SK-N-MC (cell line): ENCODE data around the gene RPS6KA5.
"Not testable (repeated sequence)": the region's sequence is repeated elsewhere in the genome, so short reads cannot be mapped to it uniquely, and the experiment has no call there.

Source experiments
- DNase-seq: peaks from one replicate; pipeline ENCODE4 v3.0.0-alpha.2; 2011; ENCODE audit warnings: low read depth, low spot score
- H3K27ac ChIP-seq: fragments of 200-600 bp; sonication (generic); 2 replicates; pipeline ENCODE4 v1.5.1; 2016; ENCODE audit warnings: mixed run types
- H3K36me3 ChIP-seq: fragments of 200-600 bp; sonication (generic); 2 replicates; pipeline ENCODE4 v1.6.1; 2017; ENCODE audit warnings: antibody characterized with exemption, low read length, mixed read lengths; ENCODE audit not compliant: insufficient read depth
- H3K4me3 ChIP-seq: fragments of 200-600 bp; sonication (generic); 2 replicates; pipeline ENCODE4 v1.5.1; 2016
- H3K9ac ChIP-seq: fragments of 200-600 bp; sonication (generic); 2 replicates; pipeline ENCODE4 v1.8.0; 2017; ENCODE audit warnings: mixed run types, mixed read lengths; ENCODE audit not compliant: insufficient read length
- H3K9me3 ChIP-seq: fragments of 200-600 bp; sonication (generic); 2 replicates; pipeline ENCODE4 v1.6.1; 2017; ENCODE audit warnings: low read depth, mild to moderate bottlenecking, antibody characterized with exemption, low read length, moderate library complexity, mixed read lengths
- EZH2 ChIP-seq: fragments of 200-600 bp; sonication (generic); IDR thresholded peaks from one replicate; pipeline ENCODE4 v1.6.1; 2017; ENCODE audit warnings: antibody characterized with exemption
- FOXP2 ChIP-seq: optimal IDR thresholded peaks from 2 replicates; pipeline ENCODE3; 2011; ENCODE audit warnings: mild to moderate bottlenecking, moderate library complexity; ENCODE audit not compliant: insufficient read depth; ENCODE audit errors: extremely low read length, control extremely low read depth
- POLR2AphosphoS5 ChIP-seq: IDR thresholded peaks from 2 replicates; pipeline ENCODE4 v1.6.1; 2012; ENCODE audit warnings: mild to moderate bottlenecking, low read depth, low read length, borderline replicate concordance

The RPS6KA5 gene

DNA sequence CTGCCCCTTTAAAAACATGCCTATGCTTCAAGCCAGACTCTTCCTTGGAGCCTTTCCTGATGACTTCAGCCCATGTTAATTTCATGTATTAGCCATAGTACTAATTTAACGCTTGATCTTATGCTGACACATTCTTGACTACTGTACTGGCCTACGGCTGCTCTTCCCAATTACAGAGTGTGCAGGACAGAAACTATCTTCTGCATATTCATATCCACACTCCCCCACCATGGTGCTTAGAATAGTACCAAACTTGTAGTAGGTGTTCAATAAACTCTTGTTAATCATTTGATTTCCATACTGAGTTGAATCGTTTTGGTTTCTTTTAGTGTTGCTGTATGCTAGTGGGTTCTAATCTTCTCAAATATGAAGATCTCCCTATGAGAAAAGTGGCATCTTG is 31.6 kb upstream of the RPS6KA5 start:
- DNase-seq, result no peak

DNA sequence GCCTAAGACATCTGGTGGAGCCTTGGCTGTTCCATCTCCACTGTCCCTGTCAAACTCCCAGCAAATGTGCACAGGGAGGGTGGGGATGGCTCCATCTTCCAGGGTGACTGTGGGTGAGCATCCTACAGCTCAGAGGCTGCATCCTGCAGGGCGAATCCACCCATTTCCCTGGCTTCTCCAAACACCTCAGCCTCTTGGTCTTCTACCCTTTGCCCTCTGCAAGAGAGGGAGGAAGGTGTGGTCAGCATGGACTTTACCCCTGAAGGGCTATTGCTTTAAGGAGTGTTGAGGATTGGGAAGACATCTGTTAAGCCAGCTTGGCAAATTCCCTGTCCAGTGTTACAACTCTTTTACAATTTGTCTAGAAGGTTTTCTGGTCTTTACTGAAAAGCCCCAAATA is 30.3 kb upstream of the RPS6KA5 start:
- TF ChIP-seq FOXP2 (no peak), EZH2 (no peak), POLR2AphosphoS5 (no peak)
- Histone ChIP-seq H3K27ac (no peak overlapping the region), H3K9ac (no peak overlapping the region), H3K36me3 (no peaks in the 10 kb centered on the region), H3K9me3 (no peaks in the 10 kb centered on the region), H3K4me3 (no peak overlapping the region)
- no peak for DNase-seq

More for the DNA sequence above, 31.6 kb upstream of the RPS6KA5 start:
- no peaks in the 10 kb centered on the region for H3K36me3 ChIP-seq
- H3K9ac ChIP-seq, result no peak overlapping the region
- H3K4me3 ChIP-seq, result no peak overlapping the region
- TF ChIP-seq FOXP2 (no peak), EZH2 (no peak), POLR2AphosphoS5 (no peak)
- no peak overlapping the region for H3K27ac ChIP-seq
- H3K9me3 ChIP-seq, result no peaks in the 10 kb centered on the region

DNA sequence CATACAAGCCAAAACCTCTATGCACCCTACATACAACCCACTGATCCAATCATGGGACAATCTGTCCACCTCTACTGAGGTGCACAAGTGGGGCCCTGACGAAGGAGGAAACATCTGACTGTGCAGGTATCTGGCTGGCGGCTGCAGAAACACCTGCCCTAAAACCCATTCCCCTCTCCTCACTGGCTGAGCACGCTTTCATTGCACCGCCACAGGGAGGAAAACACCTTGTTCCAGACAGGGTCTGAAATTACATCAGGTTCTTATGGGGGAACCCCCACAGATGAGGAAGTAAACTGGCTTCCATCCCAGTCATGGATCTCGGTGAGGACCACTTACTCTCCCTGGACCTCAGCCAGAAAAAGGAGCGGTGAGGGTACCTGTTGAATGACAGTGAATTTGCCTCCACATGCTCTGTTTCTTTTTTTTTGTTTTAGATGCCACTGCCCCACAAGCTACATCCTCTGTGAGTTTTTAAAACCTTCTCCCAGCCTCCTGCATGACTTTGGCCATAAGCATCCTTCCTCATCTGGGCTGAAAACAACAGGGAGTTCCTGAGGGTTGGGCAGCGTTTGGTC is 29.6 kb upstream of the RPS6KA5 start:
- H3K4me3 ChIP-seq, result no peak overlapping the region
- TF ChIP-seq EZH2 (no peak), POLR2AphosphoS5 (no peak), FOXP2 (no peak)
- DNase-seq, result no peak
- H3K9me3 ChIP-seq, result no peaks in the 10 kb centered on the region
- H3K36me3 ChIP-seq, result no peaks in the 10 kb centered on the region
- H3K9ac ChIP-seq, result no peak overlapping the region
- H3K27ac ChIP-seq, result no peak overlapping the region

DNA sequence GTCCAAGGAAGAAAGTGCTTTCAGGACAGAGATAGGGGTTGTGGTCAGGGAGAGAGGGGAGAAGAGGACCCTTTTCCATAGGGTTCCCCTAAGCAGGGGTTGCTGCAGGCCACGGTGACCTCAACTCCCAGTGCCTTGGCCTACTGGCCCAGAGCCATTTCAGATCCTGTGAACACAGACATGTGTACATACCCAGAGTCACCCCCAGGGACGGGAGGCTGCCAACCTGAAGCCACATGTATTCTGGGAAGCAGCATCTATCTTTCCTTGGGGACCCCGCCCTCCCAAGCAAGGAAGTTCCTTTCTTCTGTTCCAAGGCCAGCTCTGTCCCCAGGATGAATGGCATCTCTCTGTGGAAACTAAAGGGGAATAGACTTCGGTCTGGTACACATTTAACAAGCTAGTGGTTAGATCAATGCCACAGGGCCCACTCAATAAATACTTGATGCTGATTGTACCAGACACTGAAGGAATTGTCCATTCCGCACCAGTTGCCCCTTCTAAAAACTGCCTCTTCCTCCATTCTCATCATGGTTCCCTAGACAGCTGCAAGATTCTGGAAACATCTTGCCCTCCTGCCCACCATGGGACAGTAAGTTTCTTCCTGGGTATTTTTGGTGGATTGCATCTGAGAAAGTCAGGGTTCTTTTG is 28.3 kb upstream of the RPS6KA5 start:
- Histone ChIP-seq H3K4me3 (no peak overlapping the region), H3K9me3 (no peaks in the 10 kb centered on the region), H3K9ac (no peak overlapping the region), H3K27ac (no peak overlapping the region), H3K36me3 (no peaks in the 10 kb centered on the region)
- TF ChIP-seq EZH2, result no peak
- TF ChIP-seq POLR2AphosphoS5, result no peak
- TF ChIP-seq FOXP2, result no peak
- DNase-seq, result no peak

DNA sequence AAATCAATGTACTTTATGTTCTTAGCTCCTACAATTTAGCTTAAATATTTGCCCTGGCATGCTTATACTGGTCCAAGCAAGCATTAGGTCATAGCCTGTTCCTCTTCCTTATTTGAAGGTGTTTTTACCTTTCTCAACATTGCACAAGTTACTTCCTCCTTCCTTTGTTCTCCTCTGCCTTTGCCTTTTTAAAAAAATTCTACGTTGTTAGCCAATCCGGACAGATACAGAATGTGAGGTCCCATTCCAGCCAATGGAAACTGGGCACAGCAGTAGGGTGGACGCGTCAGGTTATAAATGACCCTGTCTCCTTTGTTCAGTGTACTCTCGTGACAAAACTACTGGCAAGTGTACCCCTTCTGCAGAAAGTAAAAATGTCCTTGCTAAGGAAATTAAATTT is 27.0 kb upstream of the RPS6KA5 start:
- not testable (repeated sequence) for H3K9me3 ChIP-seq, H3K36me3 ChIP-seq, H3K4me3 ChIP-seq, H3K27ac ChIP-seq, DNase-seq, H3K9ac ChIP-seq

DNA sequence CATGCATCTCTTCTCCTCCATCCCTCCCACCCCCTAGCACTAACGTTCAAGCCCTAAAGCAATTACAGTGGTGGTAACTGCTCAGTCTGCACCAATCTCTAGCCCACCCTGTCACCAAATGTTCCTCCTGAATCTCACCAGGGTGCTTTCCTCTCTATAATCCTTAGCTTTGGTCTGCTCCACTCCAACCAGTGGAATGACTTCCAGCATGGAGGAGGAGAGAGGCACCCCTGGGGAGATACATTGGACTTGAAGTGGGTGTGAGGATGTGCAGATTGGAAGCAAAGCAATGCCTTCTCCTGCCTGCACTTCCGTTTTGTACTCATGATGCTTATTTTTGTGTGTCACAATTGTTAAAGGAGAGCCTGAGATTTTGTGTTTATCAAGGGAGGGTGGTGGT is 24.1 kb upstream of the RPS6KA5 start:
- peak; percentile 70 for DNase-seq
- no peaks in the 10 kb centered on the region for H3K36me3 ChIP-seq
- TF ChIP-seq POLR2AphosphoS5 (no peak), EZH2 (no peak), FOXP2 (no peak)
- no peak overlapping the region for H3K4me3 ChIP-seq
- H3K27ac ChIP-seq, result no peak overlapping the region
- no peaks in the 10 kb centered on the region for H3K9me3 ChIP-seq
- H3K9ac ChIP-seq, result no peak overlapping the region

DNA sequence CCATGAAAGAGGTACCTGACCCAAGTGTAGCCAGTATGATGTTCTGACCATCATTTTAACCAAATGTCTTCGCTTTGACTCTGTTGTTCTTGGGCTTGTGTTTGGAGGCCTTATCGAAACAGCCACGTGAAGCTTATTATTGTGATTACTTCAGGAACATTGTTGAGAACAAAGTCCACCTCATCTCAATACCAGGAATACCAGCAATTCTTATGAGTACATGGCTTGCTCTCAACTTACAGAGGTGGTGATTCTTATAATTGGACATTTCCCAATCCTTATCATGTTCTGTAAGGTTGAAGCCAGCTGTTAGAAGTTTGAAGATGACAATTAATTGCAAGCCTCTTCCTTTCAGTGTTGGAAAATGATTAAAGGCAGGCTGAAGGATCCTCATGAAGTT is 21.8 kb upstream of the RPS6KA5 start:
- TF ChIP-seq POLR2AphosphoS5 (no peak), FOXP2 (no peak), EZH2 (no peak)

DNA sequence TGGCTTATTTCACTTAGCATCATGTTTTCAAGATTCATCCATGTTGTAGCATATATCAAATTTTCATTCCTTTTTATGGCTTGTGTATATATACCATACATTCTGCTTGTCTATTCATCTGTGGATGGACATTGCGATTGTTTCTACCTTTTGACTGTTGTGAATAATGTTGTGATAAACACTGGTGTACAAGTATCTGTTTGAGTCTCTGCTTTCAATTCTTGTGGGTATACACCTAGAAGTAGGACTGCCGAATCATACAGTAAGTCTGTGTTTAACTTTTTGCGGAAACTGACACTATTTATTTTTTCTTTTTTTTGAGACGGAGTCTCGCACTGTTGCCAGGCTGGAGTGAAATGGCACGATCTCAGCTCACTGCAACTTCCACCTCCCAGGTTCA is 19.6 kb upstream of the RPS6KA5 start:
- H3K36me3 ChIP-seq, result no peaks in the 10 kb centered on the region
- no peaks in the 10 kb centered on the region for H3K9me3 ChIP-seq
- TF ChIP-seq EZH2 (no peak), POLR2AphosphoS5 (no peak)
- no peak for DNase-seq
- no peak overlapping the region for H3K4me3 ChIP-seq
- no peak overlapping the region for H3K9ac ChIP-seq
- no peak overlapping the region for H3K27ac ChIP-seq

More for the DNA sequence above, 21.8 kb upstream of the RPS6KA5 start:
- Histone ChIP-seq H3K9me3 (no peaks in the 10 kb centered on the region), H3K27ac (no peak overlapping the region), H3K4me3 (no peak overlapping the region), H3K36me3 (no peaks in the 10 kb centered on the region), H3K9ac (no peak overlapping the region)
- no peak for DNase-seq
